HG03135 (cell line): ENCODE results near the gene AMN1.
"Not testable (repeated sequence)": the region's sequence is repeated elsewhere in the genome, so short reads cannot be mapped to it uniquely, and the experiment has no call there.

Experiments used
- ATAC-seq: cut with Tn5 transposase; IDR thresholded peaks from one replicate; pipeline ENCODE4 v1.9.1; 2021; ENCODE audit warnings: mild to moderate bottlenecking, moderate library complexity; ENCODE audit not compliant: unreplicated experiment

AMN1 gene

DNA sequence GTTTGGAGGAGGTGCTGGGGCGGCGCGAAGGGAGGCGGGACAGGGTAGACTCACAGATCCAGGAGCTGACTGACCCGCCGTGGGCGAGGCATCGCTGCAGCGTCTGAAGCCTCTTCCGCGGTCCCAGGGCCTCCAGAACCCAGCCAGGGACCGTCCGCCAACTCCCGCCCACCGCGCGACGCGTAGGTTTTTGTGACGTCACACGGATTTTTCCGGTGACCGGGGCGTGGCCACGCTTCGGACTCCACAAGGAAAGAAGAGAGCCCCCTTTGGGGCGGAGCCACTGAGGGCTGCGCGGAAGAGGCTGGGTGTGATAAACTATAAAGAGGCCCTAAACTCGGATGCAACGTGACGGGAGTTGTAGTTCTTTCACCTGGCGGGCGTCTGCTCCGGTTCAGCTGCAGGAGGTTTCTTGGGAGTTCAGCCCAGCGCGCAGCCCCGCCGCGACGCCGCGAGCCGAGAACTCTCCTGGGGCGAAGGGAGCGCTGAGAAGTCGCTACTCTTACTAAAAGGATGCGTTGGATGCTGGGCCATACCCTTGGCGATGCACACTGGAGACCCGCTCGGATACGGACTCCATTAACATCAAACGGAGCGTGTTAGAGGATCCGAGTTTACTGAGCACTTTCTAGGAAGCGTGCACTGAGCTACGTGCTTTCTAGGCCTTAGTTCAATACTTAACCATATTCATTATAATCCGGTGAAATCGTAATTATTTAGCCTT lies at the start of gene AMN1:
AMN1 (minus strand) TSS at position 105 of the 724 bp plus-strand sequence; CDS start at position 92, 13 bp downstream.
- ATAC-seq, result peak; percentile 95

DNA sequence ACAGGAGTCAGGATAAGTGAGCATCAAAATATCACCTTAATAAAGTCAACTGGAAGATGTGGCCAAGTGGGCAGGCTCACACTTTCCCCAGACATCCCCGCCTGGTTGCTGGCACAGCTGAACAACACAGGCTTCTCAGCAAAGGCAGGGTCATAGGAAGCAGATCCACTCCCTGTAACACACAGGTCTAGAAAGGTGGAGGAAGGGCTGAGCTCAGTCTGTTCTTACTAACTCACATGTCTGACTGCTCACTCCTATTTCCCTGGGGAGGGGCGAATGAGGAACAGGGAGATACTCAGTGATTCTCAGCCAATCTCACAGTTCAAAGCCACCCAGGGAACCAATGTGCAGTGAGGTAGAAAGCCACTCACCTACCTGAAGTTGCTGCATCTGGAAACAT lies 45.0 kb upstream of the AMN1 start:
- no peak for ATAC-seq

DNA sequence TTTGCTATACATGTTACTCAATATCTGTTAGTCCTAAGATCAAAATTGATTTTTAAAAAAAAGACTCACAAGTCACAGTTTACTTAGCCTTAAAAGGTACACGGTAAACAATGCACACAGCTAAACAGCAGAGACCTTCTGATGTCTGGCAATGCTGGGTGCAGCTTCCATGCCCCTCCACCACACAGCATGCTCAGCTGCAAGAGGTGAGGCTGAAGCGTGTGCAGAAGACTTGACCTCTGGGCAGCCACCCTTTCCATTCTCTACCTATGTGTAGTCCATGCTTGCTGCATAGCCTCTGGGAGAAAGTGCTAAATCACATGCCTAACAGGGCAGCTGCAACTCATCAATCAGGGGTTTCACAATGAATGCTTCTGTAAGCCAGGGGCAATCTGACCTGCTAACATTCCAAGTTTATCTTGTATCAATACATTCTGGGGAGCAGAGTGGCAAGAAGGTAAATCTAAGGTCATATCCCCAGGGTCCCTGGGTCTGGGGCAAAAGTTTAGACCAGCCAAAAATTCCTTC lies 44.5 kb upstream of the AMN1 start:
- ATAC-seq, result no peak

DNA sequence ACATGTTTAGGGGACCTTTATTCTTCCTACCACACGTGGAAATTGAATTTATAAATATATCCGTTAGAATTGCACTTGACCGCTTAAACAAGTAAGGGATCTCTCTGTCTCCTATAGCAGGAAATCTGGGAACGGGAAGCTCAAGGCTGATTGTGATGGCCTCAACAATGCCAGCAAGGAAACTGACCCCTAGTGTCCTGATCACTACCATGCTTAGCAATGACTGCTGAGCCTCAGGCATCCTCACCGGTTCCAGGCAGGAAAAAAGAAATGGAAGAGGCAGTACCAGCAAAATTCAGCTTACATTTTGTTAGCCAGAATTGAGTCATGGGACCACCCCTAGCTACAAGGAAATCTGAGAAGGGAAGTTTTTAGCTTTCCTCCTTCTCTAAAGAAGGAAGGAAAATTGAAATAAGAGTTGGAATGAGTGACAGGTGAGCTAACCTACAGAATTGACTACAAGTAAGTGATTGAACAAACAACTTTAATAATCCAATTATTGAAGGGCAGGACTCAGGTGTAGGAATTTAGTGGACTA lies 43.9 kb upstream of the AMN1 start:
- ATAC-seq, result no peak

DNA sequence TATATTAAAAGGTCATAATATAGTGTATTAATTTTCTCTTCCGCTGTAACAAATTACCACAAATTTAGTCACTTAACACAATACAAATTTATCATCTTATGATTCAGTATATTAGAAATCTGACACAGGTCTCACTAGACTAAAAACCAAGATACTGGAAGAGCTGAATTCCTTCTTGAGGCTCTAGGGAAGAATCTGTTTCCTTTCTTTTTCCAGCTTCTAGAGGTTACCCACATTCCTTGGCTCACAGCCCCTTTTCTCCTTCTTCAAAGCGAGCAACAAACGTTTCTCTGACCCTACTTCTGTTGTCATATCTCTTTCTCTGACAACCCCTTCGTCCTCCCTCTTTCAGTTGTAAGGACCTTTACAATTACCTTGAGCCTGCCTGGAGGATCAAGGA lies 43.4 kb upstream of the AMN1 start:
- no peak for ATAC-seq

DNA sequence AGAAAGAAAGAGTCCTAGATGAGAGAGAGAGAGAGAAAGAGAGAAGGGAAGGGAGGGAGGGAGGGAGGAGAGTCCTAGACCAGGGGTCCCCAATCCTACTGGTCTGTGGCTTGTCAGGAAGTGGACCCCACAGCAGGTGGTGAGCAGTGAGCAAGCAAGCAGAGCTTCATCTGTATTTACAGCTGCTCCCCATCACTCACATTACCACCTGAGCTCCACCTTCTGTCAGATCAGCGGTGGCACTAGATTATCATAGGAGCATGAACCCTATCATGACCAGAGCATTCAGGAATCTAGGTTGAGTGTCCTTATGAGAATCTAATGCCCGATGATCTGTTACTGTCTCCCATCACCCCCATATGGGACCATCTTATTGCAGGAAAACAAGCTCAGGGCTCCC lies 39.2 kb upstream of the AMN1 start:
- ATAC-seq, result no peak

DNA sequence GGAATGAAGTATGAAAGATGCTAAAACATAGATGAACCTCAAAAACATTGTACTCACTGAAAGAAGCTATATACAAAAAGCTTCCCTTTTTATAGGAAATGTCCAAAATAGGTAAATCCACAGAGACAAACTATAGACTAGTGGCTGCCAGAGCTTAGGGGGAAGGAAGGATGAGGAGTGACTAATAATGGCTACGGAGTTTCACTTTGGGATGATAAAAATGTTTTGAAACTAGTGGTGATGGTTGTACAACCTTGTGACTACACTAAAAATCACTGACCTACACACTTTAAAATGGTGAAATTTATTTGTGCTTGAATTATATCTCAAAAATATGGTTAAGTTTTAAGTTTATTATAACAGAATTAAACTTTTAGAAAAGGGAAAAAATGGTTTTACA lies 37.1 kb upstream of the AMN1 start:
- ATAC-seq, result no peak

DNA sequence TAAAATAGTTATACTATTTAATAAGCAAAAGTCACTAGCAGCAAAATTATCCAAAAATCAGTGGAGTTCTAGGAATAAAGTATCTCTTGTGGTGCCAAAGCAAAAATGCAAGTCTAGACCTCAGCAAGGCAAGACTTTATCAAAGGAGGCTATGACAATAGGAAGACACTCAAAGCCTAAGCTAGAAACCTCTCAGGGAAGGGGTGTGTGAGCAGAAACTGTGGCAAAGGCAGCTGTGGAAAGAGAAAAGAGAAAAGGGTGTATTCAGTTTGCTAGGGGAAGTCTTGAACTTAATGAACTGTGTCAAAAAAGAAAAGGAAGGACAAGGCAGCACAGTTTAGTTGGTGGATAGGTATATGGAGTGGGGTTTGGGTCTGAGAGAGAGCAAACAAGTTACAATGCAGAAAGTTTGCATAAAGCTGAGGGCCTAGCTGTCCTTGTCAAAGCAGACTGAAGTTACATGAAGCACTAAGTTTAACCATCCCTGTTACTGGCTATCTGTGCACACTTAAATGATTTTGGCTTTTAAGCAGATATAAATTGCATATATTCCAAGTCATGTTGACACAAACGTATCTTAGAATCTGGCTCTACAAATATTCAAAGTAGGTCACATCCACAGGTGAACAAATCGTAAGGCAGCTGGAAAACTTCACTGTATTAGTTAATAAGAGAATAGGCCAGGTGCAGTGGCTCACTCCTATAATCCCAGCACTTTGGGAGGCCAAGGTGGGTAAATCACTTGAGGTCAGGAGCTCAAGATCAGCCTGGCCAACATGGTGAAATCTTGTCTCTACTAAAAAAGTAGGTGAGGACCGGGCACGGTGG lies 31.0 kb upstream of the AMN1 start:
- ATAC-seq, result no peak

DNA sequence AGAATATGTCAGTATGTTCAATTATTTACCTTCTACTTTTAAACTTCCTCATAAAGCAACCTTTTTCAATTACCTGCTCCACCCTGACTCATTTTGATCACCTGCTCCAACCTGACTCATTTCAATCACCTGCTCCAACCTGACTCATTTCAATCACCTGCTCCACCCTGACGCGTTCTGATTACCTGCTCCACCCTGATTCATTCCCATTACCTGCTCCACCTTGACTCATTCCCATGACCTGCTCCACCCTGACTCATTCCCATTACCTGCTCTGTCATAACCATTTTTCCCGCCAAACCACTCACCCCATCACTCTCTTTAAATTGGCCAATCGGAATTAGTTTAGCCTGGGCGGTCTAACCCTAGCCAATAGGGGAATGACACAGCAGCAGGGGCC lies 29.5 kb upstream of the AMN1 start:
- not testable (repeated sequence) for ATAC-seq

DNA sequence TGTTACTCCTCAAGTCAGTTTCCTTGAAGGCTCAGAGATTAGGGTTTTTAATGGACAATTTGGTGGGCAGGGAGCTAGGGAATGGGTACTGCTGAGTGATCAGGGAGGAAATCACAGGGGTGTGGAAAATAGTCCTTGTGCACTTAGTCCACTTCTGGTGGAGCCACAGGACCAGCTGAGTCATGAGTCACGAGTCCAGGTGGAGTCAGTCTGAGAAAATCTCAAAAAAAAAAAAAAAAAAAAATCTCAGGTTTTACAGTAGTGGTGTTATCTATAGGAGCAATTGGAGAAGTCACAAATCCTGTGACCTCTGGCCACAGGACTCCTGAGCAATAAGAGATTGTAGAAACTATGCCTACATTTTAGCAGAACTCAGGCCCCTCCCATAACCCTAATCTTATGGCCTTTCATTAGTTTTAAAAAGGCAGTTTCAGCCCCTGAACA lies 28.2 kb upstream of the AMN1 start:
- no peak for ATAC-seq

DNA sequence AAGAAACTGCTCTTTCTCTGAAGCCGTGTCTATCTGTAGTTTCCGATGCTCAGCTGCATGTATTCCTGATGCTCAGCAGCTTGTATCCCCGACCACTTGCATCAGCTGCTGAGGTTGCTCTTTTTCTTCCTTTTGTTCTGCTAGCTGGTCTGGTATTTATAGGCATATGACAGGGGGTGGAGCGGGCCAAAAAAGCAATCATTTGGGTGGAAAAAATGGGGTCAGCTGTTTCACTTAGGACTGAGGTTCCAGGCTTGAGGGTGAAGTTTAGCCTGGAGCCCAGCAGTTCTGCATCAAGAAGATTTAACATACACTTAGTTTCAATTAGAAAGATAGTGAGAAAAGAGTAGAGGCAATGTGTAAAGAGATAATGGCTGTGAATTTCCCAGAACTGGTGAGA lies 23.6 kb upstream of the AMN1 start:
- no peak for ATAC-seq

DNA sequence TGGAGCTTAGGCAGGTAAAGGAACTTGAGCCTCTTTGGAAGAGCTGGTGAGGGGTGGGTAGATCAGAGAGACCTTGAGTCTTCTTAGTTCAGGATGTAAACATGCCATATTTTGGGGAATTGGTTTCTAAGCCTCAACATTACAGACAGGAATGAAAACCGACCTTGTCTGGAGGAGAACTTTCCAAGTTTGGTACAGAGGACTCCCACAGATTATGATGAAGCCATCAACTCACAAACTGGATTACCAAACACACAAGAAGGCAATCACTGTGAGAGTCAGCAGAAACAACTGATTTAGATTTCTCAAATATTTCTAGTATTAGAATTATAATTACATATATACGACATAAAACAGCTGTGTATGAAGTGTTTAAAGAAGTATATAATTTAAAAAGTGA lies 22.3 kb upstream of the AMN1 start:
- ATAC-seq, result no peak

DNA sequence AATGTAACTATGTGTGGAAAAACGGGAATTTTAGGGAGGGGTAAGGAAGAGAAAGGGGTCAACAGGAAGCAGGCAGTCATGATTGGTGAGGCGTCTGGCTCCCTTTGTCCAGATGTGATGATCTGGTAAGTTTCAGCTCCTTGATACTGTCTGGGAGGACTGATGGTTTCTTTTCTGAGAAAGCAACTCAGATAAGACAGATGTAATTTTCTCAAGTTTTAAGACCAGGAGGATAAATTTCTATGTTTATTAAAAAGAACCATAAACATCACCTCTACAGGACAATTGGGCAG lies 21.9 kb upstream of the AMN1 start:
- ATAC-seq, result no peak

DNA sequence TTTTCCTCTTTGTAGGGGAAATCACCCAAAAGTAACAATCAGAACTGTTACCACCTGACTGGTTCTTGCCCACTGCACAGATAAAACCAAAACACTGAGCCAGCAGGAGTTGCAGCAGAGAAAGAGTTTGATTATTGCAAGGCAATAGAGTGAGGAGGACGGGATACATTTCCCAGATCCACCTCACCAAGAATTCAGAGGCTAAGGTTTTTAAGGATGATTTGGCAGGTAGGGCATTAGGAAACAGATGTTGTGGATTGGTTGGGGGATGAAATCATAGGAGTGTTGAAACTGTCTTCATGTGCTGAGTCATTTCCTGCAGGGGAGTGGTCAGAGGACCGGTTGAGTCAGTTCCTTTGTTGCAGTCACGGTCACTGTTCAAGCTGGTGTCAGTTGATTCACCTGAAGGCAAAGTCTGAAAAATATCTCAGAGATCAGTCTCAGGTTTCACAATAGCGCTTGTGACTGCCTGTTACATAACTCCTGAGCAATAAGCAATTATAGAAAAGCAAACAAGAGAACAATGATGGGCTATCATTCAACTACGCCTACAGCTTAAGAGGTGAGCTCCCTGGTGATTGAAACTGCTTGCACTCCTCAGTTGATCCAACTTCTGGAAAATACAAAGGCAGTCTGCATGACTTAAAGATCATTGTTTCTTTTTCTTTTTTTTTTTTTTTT lies 20.3 kb upstream of the AMN1 start:
- peak; percentile 83 for ATAC-seq

DNA sequence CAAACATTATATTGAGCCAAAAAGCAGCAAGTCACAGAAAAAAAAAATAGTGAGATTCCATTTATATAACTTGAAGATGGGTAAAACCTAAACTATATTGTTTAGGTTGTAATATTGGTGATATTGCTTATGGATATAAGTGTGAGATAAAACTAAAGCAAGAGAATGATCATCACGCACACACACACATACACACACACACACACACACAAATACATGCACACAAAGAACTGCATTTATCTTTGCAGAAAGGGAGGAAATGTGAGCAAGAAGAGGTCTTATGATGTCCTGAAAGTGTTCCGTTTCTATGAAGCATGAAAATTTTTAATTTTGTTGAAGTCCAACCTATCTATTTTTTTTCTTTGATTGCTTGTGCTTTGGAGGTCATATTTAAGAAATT lies 16.4 kb upstream of the AMN1 start:
- ATAC-seq, result no peak

DNA sequence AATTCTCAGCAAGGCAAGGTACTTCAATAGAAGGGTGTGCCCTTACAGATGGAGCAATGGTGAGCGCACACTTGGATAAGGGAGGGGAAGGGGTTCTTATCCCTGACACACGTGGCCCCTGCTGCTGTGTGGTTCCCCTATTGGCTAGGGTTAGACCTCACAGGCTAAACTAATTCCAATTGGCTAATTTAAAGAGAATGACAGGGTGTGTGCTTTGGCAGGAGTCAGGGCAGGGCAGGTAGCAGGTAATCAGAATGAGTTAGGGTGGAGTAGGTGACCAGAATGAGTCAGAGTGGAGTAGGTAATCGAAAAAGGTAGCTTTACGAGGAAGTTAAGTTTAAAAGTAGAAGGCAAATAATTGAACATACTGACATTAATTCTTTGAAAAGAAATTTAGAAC lies 15.5 kb upstream of the AMN1 start:
- not testable (repeated sequence) for ATAC-seq

DNA sequence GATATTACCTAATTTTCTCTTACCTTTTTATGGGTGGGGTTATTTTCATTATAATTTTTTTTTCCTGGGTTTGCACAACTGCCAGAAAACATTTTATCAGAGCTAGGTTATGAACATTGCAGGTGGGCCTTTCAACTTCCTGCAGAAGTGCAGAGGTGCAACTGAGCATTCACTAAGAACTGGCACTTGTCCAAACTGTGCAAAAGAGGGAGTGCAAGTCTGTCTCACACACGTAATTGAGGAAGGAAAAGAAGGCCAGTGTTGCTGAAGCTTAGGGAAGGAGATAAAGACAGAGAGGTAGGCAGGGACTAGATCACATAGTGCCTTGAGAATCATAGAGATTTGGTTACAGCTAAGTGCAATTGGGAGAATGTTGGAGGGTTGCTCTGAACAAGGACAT lies 14.1 kb upstream of the AMN1 start:
- ATAC-seq, result no peak

DNA sequence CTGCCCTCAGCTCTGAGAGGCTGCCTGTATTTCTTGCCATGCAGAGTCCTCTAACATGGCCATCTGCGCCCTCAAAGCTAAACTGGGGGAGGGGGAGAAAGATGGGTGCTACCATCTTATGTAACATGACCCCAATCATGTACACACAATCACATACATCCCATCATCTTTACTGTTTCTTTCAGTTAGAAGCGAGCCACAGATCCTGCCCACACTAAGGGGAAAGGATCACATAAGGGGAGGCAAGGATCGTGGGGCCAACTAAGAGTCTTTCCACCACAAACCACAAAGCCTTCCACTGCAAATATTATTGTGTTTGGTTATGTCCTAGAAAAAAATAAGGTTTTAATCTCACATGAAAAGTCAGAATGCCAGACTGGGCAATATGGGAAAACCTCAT lies 11.8 kb upstream of the AMN1 start:
- no peak for ATAC-seq

DNA sequence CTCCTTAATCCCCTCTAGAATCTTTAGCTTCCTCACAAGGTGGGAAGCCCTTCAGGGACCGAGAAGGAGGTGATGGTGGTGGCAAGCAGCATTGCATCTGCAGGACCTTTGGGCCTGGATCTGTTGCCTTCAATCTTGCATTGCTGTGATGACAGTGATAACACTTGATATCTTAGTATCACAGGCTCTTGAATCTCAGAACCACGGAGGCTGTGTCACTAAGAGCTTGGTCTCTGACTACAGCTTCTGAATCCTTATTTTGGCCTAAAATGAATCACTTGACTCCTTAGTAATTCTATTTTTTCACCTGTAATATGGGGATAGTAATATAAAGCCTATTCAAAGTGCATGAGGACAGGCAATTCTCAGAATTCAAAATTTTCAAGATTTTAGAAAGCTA lies 8.9 kb upstream of the AMN1 start:
- ATAC-seq, result no peak

DNA sequence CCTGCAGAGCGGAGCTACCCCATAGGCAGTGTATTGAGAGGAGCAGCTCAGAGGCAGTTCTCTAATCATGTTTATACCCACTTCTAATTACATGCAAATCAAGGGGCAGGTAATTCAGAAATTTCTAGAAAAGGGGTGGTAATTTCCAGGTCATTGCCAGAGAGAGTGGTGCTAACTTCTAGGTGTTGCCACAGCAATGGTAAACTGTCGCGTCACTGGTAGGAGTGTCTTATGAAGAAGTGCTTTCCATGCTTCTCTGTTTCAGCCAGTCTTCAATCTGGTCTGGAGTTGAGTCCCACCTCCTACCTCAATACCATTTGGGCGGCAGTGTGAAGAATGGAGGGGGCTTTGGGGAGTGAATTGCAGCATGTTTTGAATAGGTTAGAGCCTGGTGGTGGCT lies 8.5 kb upstream of the AMN1 start:
- ATAC-seq, result no peak

DNA sequence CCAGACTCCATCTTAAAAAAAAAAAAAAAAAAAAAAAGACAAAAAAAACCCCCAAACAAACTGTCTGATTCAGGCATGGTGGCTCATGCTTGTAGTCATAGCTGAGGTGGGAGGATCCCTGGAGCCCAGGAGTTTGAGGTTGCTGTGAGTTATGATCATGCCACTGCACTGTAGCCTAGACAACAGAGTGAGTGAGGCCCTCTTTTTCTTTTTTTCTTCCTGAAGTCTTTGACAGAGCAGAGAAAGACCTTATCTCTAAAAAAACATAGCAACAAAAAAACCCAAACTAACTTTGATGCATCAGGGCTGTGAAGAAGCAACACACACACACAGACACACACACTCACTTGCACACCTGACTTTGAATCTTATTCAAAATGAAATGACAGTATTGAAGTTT lies 7.7 kb upstream of the AMN1 start:
- ATAC-seq, result peak; percentile 52
